HG02943 (cell line): Measurements from ENCODE around the gene FIP1L1.

Experiments used
- ATAC-seq: cut with Tn5 transposase; IDR thresholded peaks from one replicate; pipeline ENCODE4 v1.9.1; 2021; ENCODE audit warnings: mild to moderate bottlenecking, low read depth, moderate library complexity; ENCODE audit not compliant: unreplicated experiment

Gene FIP1L1

DNA sequence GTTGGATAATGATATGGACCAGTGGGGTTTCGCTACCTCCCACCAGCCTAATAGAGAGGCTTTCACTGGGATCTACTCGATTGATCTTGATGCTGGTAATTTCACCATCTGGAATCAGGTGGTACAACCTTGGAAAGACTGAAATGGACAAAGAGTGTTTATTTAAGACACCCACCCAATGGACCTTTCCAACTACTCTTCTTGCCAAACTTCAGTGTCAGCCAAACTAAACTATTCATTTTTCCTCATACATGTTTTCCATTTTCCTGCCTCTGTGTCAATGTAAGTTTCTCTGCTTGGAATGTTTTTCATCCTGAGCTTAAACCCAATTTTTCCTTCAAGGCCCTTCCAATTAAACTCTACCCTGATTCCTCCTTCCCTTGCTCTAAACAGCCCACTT is 121.3 kb downstream of the FIP1L1 start:
- no peak for ATAC-seq

DNA sequence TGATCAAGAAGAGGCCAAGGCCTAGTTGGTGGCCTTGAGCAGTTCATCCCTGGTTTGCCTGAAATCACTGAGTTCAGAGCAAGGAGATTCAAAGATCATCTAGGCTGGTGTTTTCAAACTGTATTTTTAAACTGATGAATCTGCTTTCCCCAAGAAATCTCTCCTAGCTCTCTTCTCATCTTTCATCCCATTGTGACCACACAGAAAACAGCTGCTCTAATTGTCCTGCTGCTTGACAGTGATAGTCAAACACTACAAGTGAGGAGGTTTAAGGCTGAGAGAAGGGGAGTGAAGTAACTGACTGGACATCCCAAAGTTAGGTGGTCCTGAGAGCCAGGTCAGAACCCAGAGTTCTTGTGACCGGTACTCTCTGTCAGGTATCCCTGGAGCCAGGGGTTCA is 122.3 kb downstream of the FIP1L1 start:
- ATAC-seq, result no peak

DNA sequence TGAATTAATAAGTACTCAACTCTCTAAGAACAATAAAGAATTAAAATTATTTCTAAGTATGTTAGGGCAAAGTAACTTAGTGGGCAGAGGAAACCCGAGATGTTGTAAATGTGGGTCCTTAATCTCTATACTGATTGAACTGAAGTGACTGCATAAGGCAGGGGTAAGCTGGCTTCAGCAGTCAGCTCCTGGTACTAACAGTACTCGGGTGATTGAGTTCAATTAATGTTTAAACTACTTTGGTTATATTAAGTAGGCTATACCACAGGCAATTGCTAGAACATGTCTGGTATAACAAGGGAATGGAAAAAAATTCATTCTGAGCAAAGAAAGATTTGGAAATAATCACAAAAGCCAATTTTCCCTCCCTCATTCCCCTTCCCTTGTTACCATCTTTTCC is 123.1 kb downstream of the FIP1L1 start:
- no peak for ATAC-seq

DNA sequence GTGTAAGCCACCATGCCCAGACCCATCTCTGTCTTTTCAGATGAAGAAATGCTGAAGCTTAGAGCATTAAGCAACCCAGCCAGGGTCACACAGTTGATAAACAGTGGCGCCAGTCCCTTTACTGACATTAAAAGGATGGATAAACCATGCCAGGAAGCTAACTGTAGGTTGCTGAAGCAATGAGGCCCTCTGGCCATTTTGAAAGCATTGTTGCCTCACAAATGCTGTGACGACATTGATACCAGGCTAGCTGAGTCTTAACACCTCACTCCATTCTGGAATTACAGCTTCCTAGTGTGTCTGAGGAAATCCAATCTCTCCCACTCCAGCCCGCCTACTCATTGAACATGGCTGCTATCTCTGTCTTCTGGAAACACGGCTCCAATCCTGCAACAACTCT is 124.1 kb downstream of the FIP1L1 start:
- ATAC-seq, result no peak

DNA sequence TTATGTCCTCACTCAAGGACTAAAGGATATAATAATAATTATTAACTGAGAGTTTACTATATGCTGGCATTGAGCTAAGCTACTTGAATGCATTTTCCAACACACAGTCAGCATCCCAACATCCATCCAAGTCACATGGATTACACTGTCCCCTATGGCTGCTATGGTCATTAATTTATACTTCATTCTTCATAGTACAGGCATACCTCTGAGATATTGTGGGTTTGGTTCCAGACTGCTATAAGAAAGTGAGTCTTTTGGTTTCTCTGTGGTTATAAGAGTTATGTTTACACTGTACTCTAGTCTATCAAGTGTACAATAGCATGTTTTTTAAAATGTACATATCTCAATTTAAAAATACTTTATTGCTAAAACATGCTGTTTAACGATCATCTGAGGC is 124.7 kb downstream of the FIP1L1 start:
- ATAC-seq, result no peak

DNA sequence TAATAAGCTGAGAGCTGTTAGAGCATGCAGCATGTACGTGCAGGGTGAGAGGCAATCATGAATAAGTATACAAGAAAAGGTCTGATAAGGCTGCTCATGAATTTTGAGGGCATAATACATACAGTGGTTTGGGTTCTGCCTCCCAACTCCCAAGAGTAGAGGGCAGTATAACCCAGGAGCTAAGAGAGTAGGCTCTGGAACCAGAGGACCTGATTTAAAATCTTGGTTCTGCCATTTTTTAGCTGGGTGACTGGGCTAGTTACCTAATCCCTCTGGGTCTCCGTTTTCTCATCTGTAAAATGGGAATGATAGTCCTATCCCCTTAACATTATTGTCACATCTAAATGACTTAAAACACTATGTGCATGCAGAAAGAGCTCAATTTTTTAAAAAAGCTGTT is 128.5 kb downstream of the FIP1L1 start:
- ATAC-seq, result no peak

DNA sequence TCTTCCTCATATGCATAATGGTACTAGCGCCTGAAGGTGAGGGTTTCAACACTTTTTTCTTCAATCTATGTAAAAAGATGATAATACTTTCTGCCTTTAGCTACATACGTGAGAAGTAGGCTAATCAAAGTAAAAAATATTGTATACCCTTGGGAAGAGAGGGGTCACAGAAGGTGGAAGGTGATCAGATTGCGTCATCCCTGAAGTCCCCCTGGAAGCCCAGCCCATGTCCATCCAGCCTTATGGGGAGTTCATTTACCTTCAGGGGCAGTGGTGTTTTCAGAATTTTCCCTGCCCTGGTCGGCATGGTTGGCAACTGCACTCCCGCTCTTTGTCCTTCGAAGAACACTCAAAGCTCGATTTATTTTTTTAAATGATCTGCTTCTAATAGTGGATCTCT is 129.6 kb downstream of the FIP1L1 start:
- ATAC-seq, result no peak

DNA sequence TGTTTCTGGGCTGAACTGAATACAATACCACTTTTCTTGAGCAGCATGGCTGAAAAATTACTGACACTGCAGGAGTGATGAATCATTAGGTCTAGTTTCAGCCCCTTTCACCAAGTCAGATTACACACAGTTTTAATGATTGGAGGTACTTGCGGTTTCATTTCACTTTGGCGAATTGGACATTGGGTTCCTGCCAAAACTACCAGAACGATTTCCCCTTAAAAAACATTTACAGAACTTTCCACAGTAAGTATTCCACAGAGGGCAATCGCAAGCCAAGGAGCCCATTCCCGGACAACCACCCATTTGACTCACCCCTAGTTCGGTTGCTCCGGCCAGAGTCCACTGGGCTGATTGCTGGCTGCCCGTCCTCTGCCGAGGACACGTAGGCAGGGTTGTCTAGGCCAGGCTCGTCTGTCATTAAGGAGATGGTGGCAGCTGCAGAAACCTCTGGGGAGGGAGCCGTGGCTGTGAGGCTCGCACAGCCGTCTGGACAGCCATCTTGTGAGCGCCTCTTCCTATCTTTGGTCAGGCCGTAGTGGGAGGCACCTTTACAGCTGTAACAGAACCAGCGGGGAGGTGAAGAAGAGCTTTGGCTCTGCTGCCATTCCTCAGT is 130.3 kb downstream of the FIP1L1 start:
- no peak for ATAC-seq

DNA sequence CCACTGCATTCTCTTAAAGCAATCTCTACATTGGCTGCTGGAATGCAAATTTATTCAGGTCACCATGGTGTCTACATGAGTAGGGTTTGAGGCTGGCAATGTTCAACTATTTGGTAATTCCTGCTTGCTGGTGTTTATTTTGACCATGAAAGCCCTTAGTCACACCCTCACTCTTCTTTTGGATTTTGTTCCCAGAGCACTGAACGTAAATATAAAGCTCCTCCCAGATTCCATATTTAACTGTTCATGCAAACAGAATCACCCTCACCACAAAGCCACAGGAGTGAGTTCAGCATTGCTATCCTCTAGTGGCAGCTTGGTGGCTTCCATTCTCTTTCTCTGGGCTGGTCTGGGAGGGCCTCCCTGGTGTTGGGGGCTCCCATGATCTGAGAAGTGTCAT is 131.0 kb downstream of the FIP1L1 start:
- no peak for ATAC-seq

DNA sequence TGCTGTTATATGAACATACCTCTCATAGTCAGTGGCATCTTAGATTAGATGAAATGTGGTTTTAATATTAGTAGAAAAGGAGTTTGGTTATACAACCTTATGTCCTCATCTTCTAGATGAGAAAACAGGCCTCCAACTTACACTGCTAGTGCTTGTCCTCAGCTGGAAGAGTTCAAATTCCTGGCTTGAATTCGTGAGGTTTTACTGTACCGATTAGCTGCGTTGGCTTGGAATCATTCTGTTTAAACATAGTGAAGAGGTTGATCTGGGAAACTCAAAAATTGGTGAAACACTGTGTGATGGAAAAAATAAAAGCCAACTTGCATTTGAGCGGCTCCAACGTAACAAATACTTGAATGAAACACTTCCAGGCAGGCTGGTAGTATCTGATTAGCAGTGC is 132.9 kb downstream of the FIP1L1 start:
- no peak for ATAC-seq
